ENCODE data around the gene ATMIN.

DNA sequence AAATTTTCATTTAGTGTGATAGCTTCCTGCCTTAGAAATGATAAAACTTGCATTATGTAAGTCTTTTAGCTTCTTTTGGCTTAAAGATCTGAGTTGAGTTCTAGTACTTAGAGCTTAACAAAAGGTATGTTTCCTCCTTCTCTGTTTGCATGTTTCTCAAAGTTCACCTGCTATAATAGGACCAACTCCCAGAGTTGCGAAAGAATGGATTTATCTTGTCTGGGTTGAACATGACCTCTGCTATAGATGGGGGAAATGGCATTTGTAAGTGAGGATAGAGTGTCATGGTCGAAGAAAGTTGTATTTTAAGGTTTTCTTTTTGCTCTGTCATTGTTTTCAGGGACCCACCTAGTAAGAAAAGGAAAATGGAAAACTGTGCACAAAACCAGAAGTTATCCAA, 7.2 kb downstream of the ATMIN start:
- TF ChIP-seq CTCF (IDR thresholded peaks at IDR 0.05) (no peak), EP300 (IDR thresholded peaks at IDR 0.05) (no peak), POLR2A (IDR thresholded peaks at IDR 0.05) (no peak), POLR2AphosphoS5 (IDR thresholded peaks at IDR 0.05) (no peak)

All from suprapubic skin (tissue), 4 donors.